Vagina (tissue), 2 donors: ENCODE measurements around the gene HPGDS.

ENCODE experiments used
- CTCF ChIP-seq, 3 experiments: fragments of 450-650 bp in 2 of 3; fragments of 200-600 bp in 1 of 3; sonication (generic) in 1 of 3; IDR thresholded peaks; one replicate each; pipeline ENCODE4 v1.5.1; 2017 to 2019; ENCODE audit warnings: antibody characterized with exemption in 3 of 3, mild to moderate bottlenecking in 2 of 3, moderate library complexity in 2 of 3
- POLR2A ChIP-seq, 2 donors: fragments of 450-650 bp; IDR thresholded peaks; one replicate each; pipeline ENCODE4 v1.6.1; 2017; ENCODE audit warnings: antibody characterized with exemption in 2 of 2, mild to moderate bottlenecking in 2 of 2, moderate library complexity in 2 of 2

- TF ChIP-seq CTCF (IDR thresholded peaks at IDR 0.05): no peak
- TF ChIP-seq POLR2A (IDR thresholded peaks at IDR 0.05): no peak
These were observed 8.7 kb upstream of the HPGDS start for GRCh38 chr4:94351319-94351718.
